Activated CD8-positive, alpha-beta memory T cell treated with anti-CD3 and anti-CD28 coated beads, Interleukin-2, amount 10 ng/mL, durations not matched to agents 7 days and 5 days (primary cell): ENCODE measurements around the gene CPAMD8. TPM values are rescaled to one million over a fixed set of nuclear protein-coding genes. Genes with fewer than 3 reads are reported as not detected.

ENCODE experiments used
- total RNA-seq, 2 experiments: library from RNA; stranded (reverse); gene quantifications; one replicate each; pipeline ENCODE4 v1.2.3, GENCODE V29; 2021

CPAMD8 gene
- total RNA-seq, 2 experiments from 2014 or later: 0.21 to 1.3 TPM

Other genes with a start within 250 kb of the CPAMD8 start
- gene SIN3B, start 197.4 kb downstream of the CPAMD8 start, total RNA-seq: 10 to 100 TPM; 29.1 to 30.5 TPM
- gene F2RL3, start 137.8 kb downstream of the CPAMD8 start, total RNA-seq: under 1 TPM; 0.12 to 0.59 TPM
- 10 to 100 TPM; 62.1 to 73.0 TPM for gene HAUS8, start 48.6 kb upstream of the CPAMD8 start, total RNA-seq
- 100 to 1,000 TPM; 280 to 356 TPM for gene MYO9B, start 49.0 kb upstream of the CPAMD8 start, total RNA-seq
- 10 to 100 TPM; 22.1 to 23.6 TPM for gene USE1, start 188.5 kb upstream of the CPAMD8 start, total RNA-seq
- gene OCEL1, start 199.4 kb upstream of the CPAMD8 start, total RNA-seq: 10 to 100 TPM; 23.3 to 27.4 TPM
- 1 to 10 TPM; 2.7 to 4.7 TPM for gene NR2F6, start 219.1 kb upstream of the CPAMD8 start, total RNA-seq
- gene USHBP1, start 237.9 kb upstream of the CPAMD8 start, total RNA-seq: not detected
- gene BABAM1, start 240.6 kb upstream of the CPAMD8 start, total RNA-seq: 100 to 1,000 TPM; 113 to 117 TPM